Mesendoderm (in vitro differentiated cells): ENCODE data around the gene COX20.

Source experiments
- DNase-seq: peaks from one replicate; pipeline ENCODE4 v3.0.0; 2013
- H2AK5ac ChIP-seq: 2 replicates; pipeline ENCODE4 v1.6.1; 2013; ENCODE audit warnings: low read length, inconsistent platforms
- H2BK120ac ChIP-seq: 2 replicates; pipeline ENCODE4 v1.6.1; 2013; ENCODE audit warnings: low read depth, mild to moderate bottlenecking, low read length, moderate library complexity, mixed read lengths
- H2BK15ac ChIP-seq: replicated peaks from 2 replicates; pipeline ENCODE4 v1.6.1; 2013; ENCODE audit warnings: low read depth, mild to moderate bottlenecking, moderate library complexity
- H2BK5ac ChIP-seq: 2 replicates; pipeline ENCODE4 v1.6.1; 2013; ENCODE audit warnings: low read length, inconsistent platforms
- H3K18ac ChIP-seq: 2 replicates; pipeline ENCODE4 v1.6.1; 2013; ENCODE audit warnings: mild to moderate bottlenecking, low read length, mixed read lengths
- H3K23ac ChIP-seq: one replicate; pipeline ENCODE4 v1.6.1; 2013; ENCODE audit warnings: low read length
- H3K27ac ChIP-seq: 2 replicates; pipeline ENCODE4 v1.5.1; 2013; ENCODE audit warnings: low read depth, mild to moderate bottlenecking, inconsistent platforms, low read length, moderate library complexity
- H3K27me3 ChIP-seq: 2 replicates; pipeline ENCODE4 v1.6.1; 2013; ENCODE audit warnings: low read length, control low read depth, mild to moderate bottlenecking, inconsistent platforms; ENCODE audit not compliant: insufficient read depth, poor library complexity
- H3K36me3 ChIP-seq: 2 replicates; pipeline ENCODE4 v1.6.1; 2013; ENCODE audit warnings: low read length, inconsistent platforms; ENCODE audit not compliant: control insufficient read depth, insufficient read depth
- H3K4ac ChIP-seq: one replicate; pipeline ENCODE4 v1.6.1; 2013; ENCODE audit warnings: low read depth, mild to moderate bottlenecking, low read length, moderate library complexity
- H3K4me1 ChIP-seq: 2 replicates; pipeline ENCODE4 v1.6.1; 2013; ENCODE audit warnings: low read depth, low read length, inconsistent platforms; ENCODE audit not compliant: control insufficient read depth
- H3K4me2 ChIP-seq: 2 replicates; pipeline ENCODE4 v1.6.1; 2013; ENCODE audit warnings: low read length
- H3K4me3 ChIP-seq: 2 replicates; pipeline ENCODE4 v1.5.1; 2013; ENCODE audit warnings: mild to moderate bottlenecking, low read length
- H3K56ac ChIP-seq: one replicate; pipeline ENCODE4 v1.6.1; 2013; ENCODE audit warnings: low read length
- H3K79me1 ChIP-seq: 2 replicates; pipeline ENCODE4 v1.6.1; 2013; ENCODE audit warnings: low read length, inconsistent platforms
- H3K79me2 ChIP-seq: 2 replicates; pipeline ENCODE4 v1.6.1; 2013; ENCODE audit warnings: mild to moderate bottlenecking, low read length; ENCODE audit not compliant: control insufficient read depth, insufficient read depth
- H3K9ac ChIP-seq: 2 replicates; pipeline ENCODE4 v1.6.1; 2013; ENCODE audit warnings: low read length, inconsistent platforms
- H4K5ac ChIP-seq: one replicate; pipeline ENCODE4 v1.6.1; 2013; ENCODE audit warnings: low read length
- H4K8ac ChIP-seq: one replicate; pipeline ENCODE4 v1.6.1; 2013; ENCODE audit warnings: low read depth, mild to moderate bottlenecking, control low read depth, low read length, moderate library complexity
- WGBS: extraction: QIAGEN DNeasy Blood & Tissue Kit; methylation state at CpG from one replicate; pipeline ENCODE4 v1.1.7; 2013; ENCODE audit warnings: low lambda C conversion rate, missing lambda C conversion rate; ENCODE audit not compliant: insufficient coverage; ENCODE audit errors: extremely low coverage; 5-methylcytosine and 5-hydroxymethylcytosine counted together

COX20 gene

DNA sequence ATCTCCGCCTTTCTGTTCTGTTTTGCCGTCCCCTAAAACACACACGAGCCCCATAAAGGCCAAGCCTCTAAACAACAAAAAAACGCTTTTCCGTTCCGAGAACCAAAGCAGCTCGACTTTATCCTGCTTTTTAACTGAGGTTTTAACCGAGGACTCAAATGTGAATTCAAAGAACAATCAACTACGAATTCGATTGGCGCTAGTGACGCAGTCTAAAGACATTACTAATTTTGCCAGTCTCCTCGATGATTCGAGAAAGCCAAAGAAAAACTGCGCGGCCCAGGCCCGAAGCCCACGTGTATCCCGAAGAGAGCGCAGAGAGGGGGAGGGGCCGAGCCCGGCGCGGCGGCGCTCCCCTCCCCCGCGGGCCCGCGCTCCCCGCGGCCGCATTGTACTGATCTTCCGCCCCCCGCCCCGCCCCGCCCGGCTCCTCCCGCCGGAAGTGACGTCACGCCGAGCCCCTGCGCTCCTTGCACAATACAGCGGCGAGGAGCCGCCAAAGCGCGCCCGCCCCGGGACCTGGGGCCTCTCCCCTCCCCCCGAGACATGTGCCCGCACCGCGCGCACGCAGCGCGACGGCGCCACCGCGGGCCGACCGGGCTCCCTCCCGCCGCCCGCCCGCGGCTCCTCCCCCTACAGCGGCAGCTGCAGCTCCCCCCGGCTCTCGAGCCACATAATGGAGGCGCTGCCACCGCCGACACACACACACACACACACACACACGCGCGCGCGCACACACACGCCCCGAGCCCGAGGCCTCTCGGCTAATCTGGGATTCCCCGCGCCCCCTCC is 27.4 kb downstream of the COX20 start:
- Histone ChIP-seq H3K4ac (peak overlapping the region; percentile 95), H3K27me3 (no peaks in the 10 kb centered on the region), H3K27ac (peak overlapping the region; percentile 84), H3K18ac (peak overlapping the region; percentile 90), H3K79me1 (peaks cover 2% of the 10 kb centered on the region), H4K5ac (no peak overlapping the region), H3K4me2 (peak overlapping the region; percentile 81), H2BK120ac (peak overlapping the region; percentile 32), H3K23ac (no peak overlapping the region), H3K79me2 (peaks cover 56% of the 10 kb centered on the region), H3K36me3 (peaks cover 9% of the 10 kb centered on the region), H2AK5ac (peak overlapping the region; percentile 37), H3K4me1 (no peaks in the 10 kb centered on the region), H3K4me3 (peak overlapping the region; percentile 97), H2BK5ac (peak overlapping the region; percentile 23), H4K8ac (no peak overlapping the region), H2BK15ac (no peak overlapping the region), H3K9ac (peak overlapping the region; percentile 100), H3K56ac (peak overlapping the region; percentile 100)
- peak; percentile 97 for DNase-seq
- WGBS, result no CpG with 5 or more reads among the region's 87 CpGs

DNA sequence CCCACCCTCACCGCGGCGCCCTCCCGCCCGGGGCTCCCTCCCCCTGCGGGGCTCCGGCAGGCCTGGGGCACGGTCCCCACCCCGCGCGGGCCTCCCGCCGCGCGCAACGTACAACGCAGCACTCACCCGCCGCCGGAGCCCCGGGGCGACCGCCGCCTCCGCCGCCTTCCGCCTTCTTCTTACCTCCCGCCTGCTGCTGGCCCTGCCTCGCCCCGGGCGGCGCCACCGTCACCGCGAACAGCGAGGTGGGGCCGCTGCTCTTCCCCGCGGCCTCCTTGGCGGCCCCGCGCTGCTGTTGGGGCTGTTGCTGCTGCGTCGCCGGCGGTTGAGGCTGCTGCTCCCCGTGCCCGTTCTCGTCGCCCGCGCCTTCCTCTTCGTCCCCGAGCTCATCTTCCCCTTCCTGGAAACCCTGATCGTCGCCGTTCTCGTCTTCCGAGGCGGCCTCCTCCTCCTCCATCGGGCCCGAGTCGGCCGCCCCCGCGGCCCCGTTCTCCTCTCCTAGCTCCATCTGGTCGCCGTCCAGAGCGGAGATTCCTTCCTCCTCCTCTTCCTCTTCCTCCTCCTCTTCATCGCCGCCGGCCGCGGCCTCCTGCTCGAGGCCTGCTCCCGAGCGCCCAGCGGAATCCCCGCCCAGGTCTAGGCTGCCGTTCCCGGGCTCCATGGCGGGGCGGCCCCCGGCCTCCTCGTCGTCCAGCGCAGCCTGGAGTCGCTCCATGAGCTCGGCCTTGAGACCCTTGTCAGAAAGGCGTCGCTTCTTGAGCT is 28.2 kb downstream of the COX20 start:
- Histone ChIP-seq H2BK5ac (peak overlapping the region; percentile 97), H3K27ac (peak overlapping the region; percentile 84), H3K79me2 (peaks cover 50% of the 10 kb centered on the region), H4K5ac (no peak overlapping the region), H3K79me1 (no peaks in the 10 kb centered on the region), H3K36me3 (peaks cover 5% of the 10 kb centered on the region), H2BK120ac (peak overlapping the region; percentile 32), H4K8ac (no peak overlapping the region), H3K9ac (peak overlapping the region; percentile 100), H3K4me2 (no peak overlapping the region), H3K27me3 (no peaks in the 10 kb centered on the region), H3K56ac (peak overlapping the region; percentile 100), H3K23ac (peak overlapping the region; percentile 98), H3K4me1 (no peaks in the 10 kb centered on the region), H3K4ac (peak overlapping the region; percentile 95), H2AK5ac (peak overlapping the region; percentile 89), H3K18ac (peak overlapping the region; percentile 90), H3K4me3 (peak overlapping the region; percentile 75), H2BK15ac (no peak overlapping the region)
- WGBS, result no CpG with 5 or more reads among the region's 92 CpGs
- DNase-seq, result peak; percentile 23

DNA sequence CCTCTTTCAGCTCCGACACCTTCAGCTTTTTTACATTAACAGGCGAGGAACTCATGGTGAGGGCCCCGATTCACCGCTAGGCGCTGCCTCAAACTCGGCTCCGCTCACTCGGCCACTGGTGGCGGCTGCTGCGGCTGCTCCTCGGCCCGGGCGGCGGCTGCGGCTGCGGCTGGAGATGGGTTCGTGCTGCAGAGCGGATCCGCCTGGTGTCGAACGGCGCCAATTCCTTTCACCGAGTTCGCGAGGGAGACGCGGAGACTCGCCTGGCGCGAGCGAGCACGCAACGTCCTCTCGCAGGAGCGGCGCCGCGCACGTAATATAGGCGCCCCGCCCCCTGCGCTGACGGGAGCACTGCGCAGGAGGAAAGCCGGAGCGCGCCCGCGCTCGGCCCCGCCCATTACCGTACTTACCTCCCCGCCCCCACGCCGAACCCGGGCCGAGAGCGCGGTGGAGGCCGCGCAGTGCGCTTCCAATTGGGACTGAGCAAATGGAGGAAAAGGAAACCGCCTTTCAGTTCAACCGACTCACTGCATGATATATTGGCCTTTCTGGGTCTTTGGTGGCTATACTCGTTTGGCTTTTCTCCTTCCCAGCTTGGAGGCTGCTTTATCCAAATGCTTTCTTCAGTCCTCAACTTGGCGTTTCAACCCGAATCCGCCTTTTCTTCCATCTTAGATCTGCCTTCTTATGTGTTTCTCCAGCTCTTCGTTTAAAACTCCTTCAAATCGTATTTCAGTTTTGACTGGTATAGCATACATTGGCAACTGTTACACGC is 29.0 kb downstream of the COX20 start, which contains the start of gene HNRNPU:
HNRNPU (minus strand) TSS at position 291 of the 775 bp plus-strand sequence; CDS start at position 55, 236 bp downstream.
- WGBS, result no CpG with 5 or more reads among the region's 71 CpGs
- H4K5ac ChIP-seq, result peak within 1 kb of the TSS; percentile 82

DNA sequence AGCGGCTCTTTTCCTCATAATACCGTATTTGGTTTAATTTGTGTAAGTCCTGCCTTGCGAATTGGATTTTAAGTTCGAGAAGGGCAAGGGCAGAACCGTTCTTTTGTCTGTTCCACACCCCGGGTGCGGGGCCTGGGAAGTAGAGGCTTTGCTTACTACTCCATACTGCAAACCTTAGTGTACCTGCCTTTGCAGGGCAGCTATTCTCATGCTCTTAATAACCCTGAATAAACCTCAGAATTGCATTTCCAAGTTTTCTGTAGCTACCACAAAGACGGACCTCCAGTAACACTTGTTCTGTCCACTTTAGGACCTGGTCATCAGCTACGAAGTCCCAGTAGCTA is 29.5 kb downstream of the COX20 start:
- peak overlapping the region; percentile 65 for H3K18ac ChIP-seq
- peak overlapping the region; percentile 92 for H3K9ac ChIP-seq
- no peak overlapping the region for H2AK5ac ChIP-seq
- H3K36me3 ChIP-seq, result peaks cover 5% of the 10 kb centered on the region
- H3K56ac ChIP-seq, result peak overlapping the region; percentile 93
- DNase-seq, result peak; percentile 68
- H4K5ac ChIP-seq, result peak overlapping the region; percentile 82
- no peaks in the 10 kb centered on the region for H3K4me1 ChIP-seq
- peaks cover 39% of the 10 kb centered on the region for H3K79me2 ChIP-seq
- peak overlapping the region; percentile 81 for H3K4me2 ChIP-seq
- H2BK15ac ChIP-seq, result no peak overlapping the region
- H3K27me3 ChIP-seq, result no peaks in the 10 kb centered on the region
- no peak overlapping the region for H2BK120ac ChIP-seq
- H3K23ac ChIP-seq, result no peak overlapping the region
- H3K4me3 ChIP-seq, result peak overlapping the region; percentile 67
- no CpG with 5 or more reads among the region's 9 CpGs for WGBS
- H3K79me1 ChIP-seq, result no peaks in the 10 kb centered on the region
- peak overlapping the region; percentile 87 for H3K27ac ChIP-seq
- peak overlapping the region; percentile 70 for H2BK5ac ChIP-seq
- H4K8ac ChIP-seq, result no peak overlapping the region
- peak overlapping the region; percentile 48 for H3K4ac ChIP-seq

More for the DNA sequence above, 29.0 kb downstream of the COX20 start, which contains the start of gene HNRNPU:
- peaks cover 5% of the 10 kb centered on the region for H3K36me3 ChIP-seq
- H3K9ac ChIP-seq, result peak within 1 kb of the TSS; percentile 100
- H3K4me3 ChIP-seq, result peak within 1 kb of the TSS; percentile 75
- H3K27ac ChIP-seq, result peak within 1 kb of the TSS; percentile 87
- H3K79me2 ChIP-seq, result peaks cover 44% of the 10 kb centered on the region
- no peaks in the 10 kb centered on the region for H3K79me1 ChIP-seq
- H3K4ac ChIP-seq, result peak within 1 kb of the TSS; percentile 95
- no peak within 1 kb of the TSS for H4K8ac ChIP-seq
- H3K18ac ChIP-seq, result peak within 1 kb of the TSS; percentile 90
- H3K23ac ChIP-seq, result peak within 1 kb of the TSS; percentile 98
- peak within 1 kb of the TSS; percentile 81 for H3K4me2 ChIP-seq
- no peaks in the 10 kb centered on the region for H3K4me1 ChIP-seq
- peak within 1 kb of the TSS; percentile 32 for H2BK120ac ChIP-seq
- peak within 1 kb of the TSS; percentile 97 for H2BK5ac ChIP-seq
- H3K27me3 ChIP-seq, result no peaks in the 10 kb centered on the region
- H3K56ac ChIP-seq, result peak within 1 kb of the TSS; percentile 100
- H2AK5ac ChIP-seq, result peak within 1 kb of the TSS; percentile 89
- H2BK15ac ChIP-seq, result no peak within 1 kb of the TSS
- DNase-seq, result peak; percentile 98

GRCh38 chr1:244865820-244866219 is 30.4 kb downstream of the COX20 start:
- H3K79me1 ChIP-seq, result no peaks in the 10 kb centered on the region
- no peak overlapping the region for H2AK5ac ChIP-seq
- H3K27me3 ChIP-seq, result no peaks in the 10 kb centered on the region
- no peak overlapping the region for H3K9ac ChIP-seq
- no peak overlapping the region for H2BK5ac ChIP-seq
- H3K4ac ChIP-seq, result no peak overlapping the region
- H4K5ac ChIP-seq, result no peak overlapping the region
- no peak overlapping the region for H3K18ac ChIP-seq
- H4K8ac ChIP-seq, result no peak overlapping the region
- H2BK15ac ChIP-seq, result no peak overlapping the region
- H3K36me3 ChIP-seq, result peaks cover under 1% of the 10 kb centered on the region
- H2BK120ac ChIP-seq, result no peak overlapping the region
- peaks cover 31% of the 10 kb centered on the region for H3K79me2 ChIP-seq
- WGBS, result no CpG with 5 or more reads among the region's 3 CpGs
- H3K27ac ChIP-seq, result no peak overlapping the region
- no peak overlapping the region for H3K56ac ChIP-seq
- no peak overlapping the region for H3K4me2 ChIP-seq
- H3K23ac ChIP-seq, result no peak overlapping the region
- DNase-seq, result no peak
- H3K4me1 ChIP-seq, result no peaks in the 10 kb centered on the region
- H3K4me3 ChIP-seq, result no peak overlapping the region
